HG02678 (cell line): ENCODE results near the gene TAF1B.

Experiments
- ATAC-seq: cut with Tn5 transposase; IDR thresholded peaks from one replicate; pipeline ENCODE4 v1.9.1; 2021; ENCODE audit warnings: mild to moderate bottlenecking, moderate library complexity; ENCODE audit not compliant: unreplicated experiment

Gene TAF1B

GRCh38 chr2:9807555-9808305 lies 35.5 kb upstream of the TAF1B start:
- ATAC-seq = no peak

- no peak for ATAC-seq
These were observed 34.8 kb upstream of the TAF1B start for GRCh38 chr2:9808334-9809063.

- ATAC-seq = no peak
These were observed 34.3 kb upstream of the TAF1B start for GRCh38 chr2:9809064-9809356.

- no peak for ATAC-seq
These were observed 33.7 kb upstream of the TAF1B start for GRCh38 chr2:9809448-9810088.

GRCh38 chr2:9811216-9811615 lies 32.1 kb upstream of the TAF1B start:
- no peak for ATAC-seq

GRCh38 chr2:9811679-9812511 lies 31.4 kb upstream of the TAF1B start:
- ATAC-seq = no peak

GRCh38 chr2:9812945-9813311 lies 30.3 kb upstream of the TAF1B start:
- ATAC-seq = no peak

GRCh38 chr2:9813312-9814128 lies 29.8 kb upstream of the TAF1B start:
- peak; percentile 62 for ATAC-seq

- no peak for ATAC-seq
These were observed 29.0 kb upstream of the TAF1B start for GRCh38 chr2:9814129-9814868.

GRCh38 chr2:9815076-9815475 lies 28.2 kb upstream of the TAF1B start:
- ATAC-seq = no peak

- ATAC-seq = no peak
These were observed 27.4 kb upstream of the TAF1B start for GRCh38 chr2:9815844-9816279.

GRCh38 chr2:9818097-9818496 lies 25.2 kb upstream of the TAF1B start:
- no peak for ATAC-seq

GRCh38 chr2:9819551-9819950 lies 23.7 kb upstream of the TAF1B start:
- ATAC-seq = no peak

GRCh38 chr2:9820020-9820973 lies 23.0 kb upstream of the TAF1B start:
- ATAC-seq = no peak

GRCh38 chr2:9821805-9822445 lies 21.3 kb upstream of the TAF1B start:
- no peak for ATAC-seq

- no peak for ATAC-seq
These were observed 18.8 kb upstream of the TAF1B start for GRCh38 chr2:9824441-9824840.

GRCh38 chr2:9824956-9825720 lies 18.1 kb upstream of the TAF1B start:
- no peak for ATAC-seq
